GM18870 (cell line): ENCODE results near the gene ANKRD62.

Experiments used
- ATAC-seq: cut with Tn5 transposase; IDR thresholded peaks from one replicate; pipeline ENCODE4 v1.9.1; 2021; ENCODE audit warnings: moderate library complexity; ENCODE audit not compliant: unreplicated experiment

Gene ANKRD62

DNA sequence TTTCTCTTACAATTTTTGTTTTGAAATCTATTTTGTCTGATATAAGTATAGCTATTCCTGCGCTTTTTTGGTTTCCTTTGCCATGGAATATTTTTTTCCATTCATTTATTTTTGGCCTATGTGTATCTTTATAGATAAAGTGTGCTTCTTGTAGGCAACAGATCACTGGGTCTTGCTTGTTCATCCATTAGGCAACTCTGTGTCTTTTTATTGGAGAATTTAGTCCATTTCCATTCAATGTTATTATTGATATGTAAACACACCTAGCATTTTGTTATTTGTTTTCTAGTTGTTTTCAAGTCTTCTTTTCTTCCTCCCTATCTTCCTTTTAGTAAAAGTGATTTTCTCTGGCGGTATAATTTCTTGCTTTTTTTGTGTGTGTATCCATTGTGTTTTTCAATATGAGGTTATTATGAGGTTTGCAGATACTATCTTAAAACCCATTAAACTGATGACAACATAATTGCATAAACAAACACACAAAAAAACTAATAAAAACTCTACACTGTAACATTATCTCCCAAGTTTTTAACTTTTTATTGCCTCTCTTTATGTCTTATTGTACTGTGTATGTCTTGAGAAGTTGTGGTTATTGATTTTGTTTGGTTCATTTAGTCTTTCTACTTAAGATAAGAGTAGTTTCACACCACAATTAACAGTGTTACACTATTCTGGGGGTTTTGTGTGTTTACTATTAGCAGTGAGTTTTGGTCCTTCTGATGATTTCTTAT is 71.6 kb downstream of the ANKRD62 start:
- ATAC-seq: no peak
